H1 (cell line): Measurements from ENCODE around the gene AP5S1. TPM values are rescaled to one million over a fixed set of nuclear protein-coding genes. Genes with fewer than 3 reads are reported as not detected.
"Not testable (repeated sequence)": the region's sequence is repeated elsewhere in the genome, so short reads cannot be mapped to it uniquely, and the experiment has no call there.

Experiments used
- CTCF ChIA-PET: fragments of 300-600 bp; sonication (Branson Sonifier 250); formaldehyde crosslinking; loops from one replicate; lab custom pipeline; 2021; ENCODE audit not compliant: partially characterized antibody; lab: Charles Lee
- POLR2A ChIA-PET: fragments of 300-600 bp; sonication (Branson Sonifier 250); formaldehyde crosslinking; loops from one replicate; lab custom pipeline; 2021; ENCODE audit warnings: inconsistent platforms; ENCODE audit not compliant: partially characterized antibody; lab: Charles Lee
- DNase-seq, 2 experiments: peaks; one replicate each; pipeline versions ENCODE4 v3.0.0 to v3.0.0-alpha.2; 2010 to 2022; ENCODE audit warnings: low spot score in 2 of 2, low read depth in 1 of 2, mixed read lengths in 1 of 2
- FAIRE-seq: peaks from 2 replicates; lab custom pipeline; 2011; peaks lifted over from hg19 to GRCh38; lab: Jason Lieb, UNC
- H2AFZ ChIP-seq: 2 replicates; pipeline ENCODE4 v1.8.1; 2012; ENCODE audit warnings: low read length, inconsistent platforms
- H2AK5ac ChIP-seq: 2 replicates; pipeline ENCODE4 v1.6.1; 2013; ENCODE audit warnings: low read depth, low read length
- H2BK120ac ChIP-seq: replicated peaks from 2 replicates; pipeline ENCODE3; 2013; ENCODE audit warnings: low read depth, low read length, inconsistent platforms
- H2BK12ac ChIP-seq: 2 replicates; pipeline ENCODE4 v1.6.1; 2013; ENCODE audit warnings: low read depth, low read length
- H2BK15ac ChIP-seq: 2 replicates; pipeline ENCODE4 v1.6.1; 2013; ENCODE audit warnings: low read length
- H2BK20ac ChIP-seq: 2 replicates; pipeline ENCODE4 v1.6.1; 2013; ENCODE audit warnings: low read length
- H2BK5ac ChIP-seq: 2 replicates; pipeline ENCODE4 v1.6.1; 2013; ENCODE audit warnings: low read depth, low read length
- H3K14ac ChIP-seq: 2 replicates; pipeline ENCODE4 v1.6.1; 2013; ENCODE audit warnings: inconsistent platforms; ENCODE audit not compliant: insufficient read length
- H3K18ac ChIP-seq: 2 replicates; pipeline ENCODE4 v1.6.1; 2013; ENCODE audit warnings: low read length; ENCODE audit errors: extremely low read depth
- H3K23ac ChIP-seq: 2 replicates; pipeline ENCODE4 v1.6.1; 2013; ENCODE audit warnings: inconsistent platforms; ENCODE audit not compliant: insufficient read length
- H3K23me2 ChIP-seq: 2 replicates; pipeline ENCODE4 v1.6.1; 2013; ENCODE audit warnings: low read depth, low read length
- H3K27ac ChIP-seq: 2 replicates; pipeline ENCODE4 v1.6.1; 2011; ENCODE audit warnings: low read depth, low read length, inconsistent platforms
- H3K27me3 ChIP-seq, 4 experiments: replicated peaks in 1 of 4; 1 replicate in 1 of 4; 2 replicates in 3 of 4; pipeline versions ENCODE4 v1.6.1 to v1.8.1; 2011 to 2013; ENCODE audit warnings: low read length in 3 of 4, mild to moderate bottlenecking in 3 of 4, inconsistent platforms in 2 of 4, mixed read lengths in 2 of 4, moderate library complexity in 1 of 4; ENCODE audit not compliant: control insufficient read depth in 3 of 4, insufficient read depth in 3 of 4; ENCODE audit errors: extremely low read depth in 1 of 4
- H3K36me3 ChIP-seq, 4 experiments: 2 replicates each; pipeline versions ENCODE4 v1.6.1 to v1.8.1; 2011 to 2013; ENCODE audit warnings: mild to moderate bottlenecking in 4 of 4, low read length in 3 of 4, moderate library complexity in 2 of 4, control low read depth in 1 of 4, inconsistent platforms in 1 of 4; ENCODE audit not compliant: insufficient read depth in 4 of 4, control insufficient read depth in 2 of 4
- H3K4ac ChIP-seq: replicated peaks from 2 replicates; pipeline ENCODE3; 2013; ENCODE audit warnings: low read length, low read depth, mixed read lengths, inconsistent platforms; ENCODE audit not compliant: insufficient read length
- H3K4me1 ChIP-seq, 4 experiments: replicated peaks in 1 of 4; 1 replicate in 1 of 4; 2 replicates in 3 of 4; pipeline versions ENCODE4 v1.6.1 to v1.8.1; 2011 to 2013; ENCODE audit warnings: low read length in 3 of 4, inconsistent platforms in 2 of 4, mixed read lengths in 1 of 4; ENCODE audit not compliant: insufficient read depth in 4 of 4, control insufficient read depth in 3 of 4
- H3K4me2 ChIP-seq, 2 experiments: 2 replicates each; pipeline versions ENCODE4 v1.6.1 to v1.8.1; 2011 to 2013; ENCODE audit warnings: low read depth in 2 of 2, low read length in 2 of 2, control low read depth in 1 of 2, inconsistent platforms in 1 of 2, mild to moderate bottlenecking in 1 of 2; ENCODE audit not compliant: insufficient read depth in 1 of 2
- H3K4me3 ChIP-seq, 4 experiments: fragments of 200-600, 300-600 bp in 1 of 4; sonication (generic), shearing (Covaris generic), sonication (Bioruptor Twin) in 1 of 4; 2 replicates each; pipeline versions ENCODE4 v1.5.1 to v1.8.1; 2011 to 2016; ENCODE audit warnings: low read length in 4 of 4, low read depth in 3 of 4, control low read depth in 2 of 4, inconsistent platforms in 2 of 4, mild to moderate bottlenecking in 2 of 4, mixed read lengths in 1 of 4, moderate library complexity in 1 of 4; ENCODE audit not compliant: insufficient read depth in 2 of 4; ENCODE audit errors: extremely low read depth in 1 of 4
- H3K56ac ChIP-seq: replicated peaks from 2 replicates; pipeline ENCODE3; 2013; ENCODE audit warnings: low read depth, mild to moderate bottlenecking, mixed read lengths, low read length, inconsistent platforms; ENCODE audit not compliant: insufficient read length
- H3K79me1 ChIP-seq: 2 replicates; pipeline ENCODE4 v1.6.1; 2013; ENCODE audit warnings: low read depth, low read length, control low read depth
- H3K79me2 ChIP-seq, 2 experiments: 2 replicates each; pipeline versions ENCODE4 v1.6.1 to v1.8.1; 2012 to 2013; ENCODE audit warnings: low read length in 2 of 2, mild to moderate bottlenecking in 2 of 2, inconsistent platforms in 1 of 2; ENCODE audit not compliant: insufficient read depth in 2 of 2, control insufficient read depth in 1 of 2
- H3K9ac ChIP-seq, 4 experiments: replicated peaks in 1 of 4; 1 replicate in 1 of 4; 2 replicates in 3 of 4; pipeline versions ENCODE4 v1.6.1 to v1.8.1; 2011 to 2013; ENCODE audit warnings: low read depth in 3 of 4, low read length in 3 of 4, control low read depth in 2 of 4, mild to moderate bottlenecking in 2 of 4, moderate library complexity in 2 of 4, inconsistent platforms in 1 of 4; ENCODE audit errors: extremely low read depth in 1 of 4
- H3K9me3 ChIP-seq, 2 experiments: 2 replicates each; pipeline versions ENCODE4 v1.6.1 to v1.8.1; 2012 to 2013; ENCODE audit warnings: mild to moderate bottlenecking in 2 of 2, moderate library complexity in 2 of 2, control low read depth in 1 of 2, inconsistent platforms in 1 of 2, low read depth in 1 of 2, low read length in 1 of 2, mixed read lengths in 1 of 2; ENCODE audit not compliant: insufficient read depth in 2 of 2
- H4K20me1 ChIP-seq, 2 experiments: replicated peaks in 1 of 2; 2 replicates each; pipeline versions ENCODE3 to v1.8.1; 2011 to 2013; ENCODE audit warnings: inconsistent platforms in 2 of 2, low read length in 2 of 2, mild to moderate bottlenecking in 1 of 2; ENCODE audit not compliant: insufficient read depth in 2 of 2, control insufficient read depth in 1 of 2
- H4K5ac ChIP-seq: 2 replicates; pipeline ENCODE4 v1.6.1; 2013; ENCODE audit warnings: low read length, low read depth, mixed read lengths, inconsistent platforms; ENCODE audit not compliant: insufficient read length
- H4K8ac ChIP-seq: 2 replicates; pipeline ENCODE4 v1.8.0; 2013; ENCODE audit warnings: mild to moderate bottlenecking, moderate library complexity, low read length, inconsistent platforms; ENCODE audit not compliant: insufficient read depth; ENCODE audit errors: extremely low read depth
- H4K91ac ChIP-seq: replicated peaks from 2 replicates; pipeline ENCODE3; 2013; ENCODE audit warnings: low read length, mixed read lengths, inconsistent platforms; ENCODE audit not compliant: insufficient read length
- WGBS, 2 experiments: shearing (Covaris generic) in 1 of 2; methylation state at CpG; one replicate each; pipeline versions ENCODE4 v1.1.6 to v1.1.7; 2013 to 2015; ENCODE audit warnings: low lambda C conversion rate in 2 of 2, mixed read lengths in 2 of 2, inconsistent platforms in 1 of 2, low coverage in 1 of 2, missing lambda C conversion rate in 1 of 2; ENCODE audit not compliant: insufficient replicate concordance in 2 of 2, insufficient coverage in 1 of 2, insufficient read length in 1 of 2; ENCODE audit errors: extremely low coverage in 1 of 2, missing lambda C conversion rate in 1 of 2; 5-methylcytosine and 5-hydroxymethylcytosine counted together
- polyA plus RNA-seq, 7 experiments: library from polyadenylated mRNA; depleted of rRNA in 3 of 7; stranded (reverse) in 5 of 7; unstranded in 2 of 7; fragments of >200 nt in 5 of 7; fragments of 200-250 nt in 2 of 7; gene quantifications; 1 replicate in 5 of 7; 2 replicates in 1 of 7; 4 replicates in 1 of 7; pipeline versions ENCODE4 v1.2.1 to v1.2.3, GENCODE V29; 2011 to 2013; ENCODE audit warnings: missing spikeins in 2 of 7, mixed read lengths in 2 of 7
- total RNA-seq: library from RNA; stranded (reverse); fragmentation: NEBNext Ultra II Directional; extraction: Animal tissue kit (Norgen Biotek cat#: 25700); gene quantifications from 2 replicates; pipeline ENCODE4 v1.2.1, GENCODE V29; 2021

Gene AP5S1
- total and polyA plus RNA-seq, 2 of the 8 experiments (the other 6 are each of a cell fraction or from before 2014, with no cell fraction given): 3.3 to 3.7 TPM

GRCh38 chr20:3794168-3794567, 26.2 kb upstream of the AP5S1 start:
- WGBS, 2 experiments: 100% methylated on average over 1 of the region's 3 CpGs; no CpG with 5 or more reads in 1 of the 2 experiments
- H3K23ac ChIP-seq, H3K36me3 ChIP-seq, H4K8ac ChIP-seq, H2BK15ac ChIP-seq, H3K27ac ChIP-seq, H3K18ac ChIP-seq, H2AFZ ChIP-seq, H3K9ac ChIP-seq, H4K20me1 ChIP-seq, H3K79me2 ChIP-seq, H2BK120ac ChIP-seq, H3K27me3 ChIP-seq, H2BK20ac ChIP-seq, FAIRE-seq, DNase-seq, H3K56ac ChIP-seq, H3K4me3 ChIP-seq, H3K4me2 ChIP-seq, H3K9me3 ChIP-seq, H4K91ac ChIP-seq, H3K4ac ChIP-seq, H3K79me1 ChIP-seq, H3K23me2 ChIP-seq, H2BK12ac ChIP-seq, H4K5ac ChIP-seq, H2BK5ac ChIP-seq, H3K14ac ChIP-seq, H2AK5ac ChIP-seq: not testable (repeated sequence)
- ChIA-PET POLR2A (interaction anchor here (1.0 kb wide), 1 partner anchor 27 kb away, joined by 3 read pairs; the partner anchor contains the start of gene AP5S1), CTCF (interaction anchor here (0.8 to 2.6 kb wide), 3 partner anchors 24 to 61 kb away, joined by 3 to 16 read pairs (median 9); no protein-coding TSS in a partner anchor)
- peaks cover 5 to 18% (median 11%) of the 10 kb centered on the region in 4 experiments for H3K4me1 ChIP-seq
